Eye (tissue), 1 donor: ENCODE measurements around the gene TH.

Experiments
- DNase-seq: peaks from one replicate; pipeline ENCODE4 v3.0.0-alpha.2; 2015

Gene TH

DNA sequence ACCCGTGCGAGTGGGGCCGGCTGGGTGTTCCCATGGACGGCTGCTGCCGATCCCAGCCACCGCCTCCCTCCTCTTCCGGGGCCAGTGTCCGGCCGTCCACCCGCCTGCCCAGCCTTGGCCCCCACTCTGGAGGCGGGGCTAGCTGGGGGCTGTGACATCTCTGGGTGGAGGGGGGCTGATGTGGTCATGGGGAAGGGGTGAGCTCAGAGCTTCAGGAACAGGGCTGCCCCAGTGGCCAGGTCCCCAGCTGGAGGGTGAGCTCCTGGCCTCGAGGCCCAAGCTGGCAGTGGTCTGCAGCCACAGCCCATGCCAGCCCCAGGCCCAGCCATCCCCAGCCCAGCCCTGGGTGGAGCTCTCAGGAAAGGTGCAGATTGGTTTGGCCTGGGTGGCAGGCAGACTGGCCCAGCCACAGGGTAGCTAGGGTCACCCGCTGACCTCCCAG is 13.3 kb downstream of the TH start:
- DNase-seq, result no peak

DNA sequence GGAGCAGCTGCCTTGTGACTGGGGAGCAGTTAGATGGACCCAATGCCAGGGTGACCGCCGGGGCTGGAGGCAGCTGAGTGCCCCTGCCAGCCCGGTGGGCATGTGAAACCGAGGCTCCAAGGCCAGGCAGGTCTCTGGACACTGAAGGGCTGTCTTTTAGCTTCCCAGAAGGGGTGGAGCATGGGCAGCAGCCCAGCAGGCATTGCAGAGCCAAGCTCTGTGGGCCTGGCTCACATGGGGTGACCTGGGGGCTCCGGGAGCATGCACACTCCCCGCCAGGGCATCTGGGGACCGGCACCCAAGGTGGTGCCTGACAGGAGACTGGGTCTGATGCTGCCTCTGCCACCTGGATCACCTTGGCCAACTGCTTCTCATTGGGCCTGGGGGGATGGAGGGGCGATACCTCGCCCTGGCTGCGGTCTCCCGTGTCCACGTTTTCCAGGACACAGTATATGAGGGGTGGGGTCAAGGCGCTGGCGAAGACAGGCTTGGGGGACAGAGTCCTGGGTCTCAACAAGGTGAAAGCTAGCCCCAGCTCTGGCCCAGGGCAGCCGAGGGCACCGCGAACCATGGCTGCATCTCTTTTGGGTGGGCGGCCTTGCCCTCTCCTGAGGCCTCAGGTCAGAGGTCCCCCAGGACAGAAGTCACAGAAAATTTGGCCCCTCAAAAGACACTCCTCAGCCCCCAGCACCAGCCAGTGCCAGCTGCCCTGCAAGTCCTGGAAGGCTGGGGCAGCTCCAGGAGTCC is 14.1 kb downstream of the TH start:
- DNase-seq, result no peak

DNA sequence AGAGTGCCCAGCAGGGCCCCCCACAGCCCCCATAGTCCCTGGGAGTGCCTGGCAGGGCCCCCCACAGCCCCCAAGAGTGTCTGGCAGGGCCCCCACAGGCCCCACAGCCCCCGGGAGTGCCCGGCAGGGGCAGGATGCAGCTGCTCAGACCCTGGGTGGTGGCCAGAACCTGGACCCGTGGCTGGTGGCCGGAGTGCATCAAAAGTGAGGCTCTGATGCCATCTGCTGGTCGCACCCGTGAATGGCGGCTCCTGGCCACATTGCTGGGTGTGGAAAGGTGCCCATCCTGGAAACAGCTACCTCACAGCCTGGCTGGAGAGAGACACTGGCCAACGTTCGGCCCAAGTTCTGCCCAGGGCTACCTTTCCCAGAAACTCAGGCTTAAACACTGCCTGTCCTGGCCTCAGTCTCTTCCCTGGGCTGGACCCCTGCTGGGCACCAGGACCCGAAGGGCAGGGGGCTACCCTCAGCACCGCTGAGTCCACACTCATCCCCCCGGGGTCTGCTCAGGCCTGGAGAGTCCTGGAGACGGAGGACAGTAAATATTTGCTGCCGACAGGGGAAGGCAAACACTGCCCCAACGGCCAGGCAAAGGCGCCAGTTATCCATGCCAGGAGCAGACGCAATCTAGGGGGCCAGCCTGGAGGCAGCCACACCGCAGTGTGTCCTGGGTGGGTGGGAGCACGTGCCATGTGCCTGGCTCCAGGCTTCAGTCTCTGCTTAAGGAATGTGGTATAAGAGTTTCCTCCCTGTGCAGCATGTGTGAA is 15.0 kb downstream of the TH start:
- peak; percentile 85 for DNase-seq

DNA sequence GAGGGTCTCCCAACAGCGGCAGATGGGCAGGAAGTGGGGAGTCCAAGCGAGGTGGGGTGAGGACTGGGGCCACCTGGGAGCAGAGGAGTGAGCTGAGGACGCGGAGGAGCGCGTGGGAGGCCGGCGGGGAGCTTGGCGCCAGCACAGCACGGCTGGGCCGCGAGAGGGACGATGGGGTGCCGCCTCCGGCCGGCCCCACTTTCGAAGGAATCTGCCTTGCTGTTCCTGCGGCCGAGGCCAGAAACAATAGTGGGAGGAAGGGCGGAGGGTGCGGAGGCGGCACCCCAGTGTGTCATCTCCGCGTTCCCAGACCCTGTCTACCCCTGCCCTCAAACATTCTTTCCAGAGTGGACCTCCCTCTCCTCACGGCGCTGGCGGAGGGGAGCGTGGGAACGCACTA is 16.1 kb downstream of the TH start:
- DNase-seq, result no peak

DNA sequence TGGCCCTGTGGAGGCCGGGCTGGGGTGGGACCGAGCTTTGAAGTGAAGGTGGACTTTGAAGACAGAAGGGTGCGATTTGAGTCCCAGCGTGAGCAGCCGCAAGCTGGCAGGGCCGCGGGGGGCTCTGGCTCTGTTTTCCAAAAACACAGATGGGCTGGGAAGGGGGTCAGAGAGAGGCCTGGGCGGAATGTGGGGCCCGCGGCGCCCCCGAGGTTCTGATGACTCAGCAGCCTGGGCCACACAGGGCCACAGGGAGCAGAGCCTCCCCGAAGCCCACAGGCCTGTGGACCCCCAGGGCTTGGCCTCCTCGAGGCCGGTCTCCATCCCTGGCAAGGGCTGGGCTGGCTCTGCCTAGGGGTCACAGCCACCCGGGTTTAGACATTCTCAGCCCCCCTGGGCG is 16.7 kb downstream of the TH start:
- DNase-seq, result no peak

DNA sequence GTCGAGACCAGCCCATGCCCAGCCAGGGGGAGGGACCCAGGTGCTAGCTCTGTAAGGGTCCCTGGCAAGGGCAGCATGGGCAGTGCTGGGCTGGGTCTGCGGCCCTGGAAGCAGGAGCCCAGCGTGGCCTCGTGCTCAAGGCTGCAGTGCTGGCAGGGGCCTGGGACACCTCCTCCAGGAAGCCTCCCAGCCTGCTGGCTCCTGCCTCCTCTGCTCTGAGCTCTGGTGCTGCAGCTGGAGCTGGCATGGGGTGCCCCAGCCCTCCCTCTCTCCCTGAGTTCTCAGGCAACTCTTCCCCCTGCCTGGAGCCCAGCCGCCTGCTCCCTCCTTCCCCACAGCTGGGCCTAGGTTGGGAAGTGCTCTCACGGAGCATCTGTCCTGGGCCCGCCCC is 17.4 kb downstream of the TH start:
- no peak for DNase-seq

DNA sequence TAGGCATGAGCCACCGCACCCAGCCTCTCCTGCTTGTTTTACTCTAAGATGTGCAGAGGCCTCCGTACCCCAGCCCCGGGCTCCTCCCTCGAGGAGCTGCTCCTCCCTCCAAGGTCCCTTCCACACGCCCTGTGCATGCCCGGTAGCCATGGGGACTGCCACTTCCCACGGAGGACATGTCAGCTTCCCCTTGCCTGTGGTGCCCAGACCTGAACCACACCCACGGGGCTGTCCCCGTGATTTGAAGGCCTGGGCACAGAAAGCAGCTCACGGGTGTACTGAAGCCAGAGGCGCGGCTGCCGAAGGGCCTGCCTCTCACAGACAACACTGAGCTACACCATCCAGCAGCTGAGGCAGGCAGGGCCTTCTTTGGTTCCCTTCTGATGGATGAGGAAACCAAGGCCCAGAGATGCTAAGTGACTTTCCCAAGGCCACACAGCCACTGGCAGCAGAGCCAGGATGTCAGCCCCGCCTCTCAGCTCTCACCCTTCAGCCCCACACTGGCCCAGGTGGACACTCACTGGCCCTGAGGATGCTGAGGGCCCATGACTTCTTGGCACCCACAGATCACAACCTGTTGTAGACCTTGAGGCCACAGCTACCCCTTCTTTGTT is 17.9 kb downstream of the TH start:
- DNase-seq, result no peak

DNA sequence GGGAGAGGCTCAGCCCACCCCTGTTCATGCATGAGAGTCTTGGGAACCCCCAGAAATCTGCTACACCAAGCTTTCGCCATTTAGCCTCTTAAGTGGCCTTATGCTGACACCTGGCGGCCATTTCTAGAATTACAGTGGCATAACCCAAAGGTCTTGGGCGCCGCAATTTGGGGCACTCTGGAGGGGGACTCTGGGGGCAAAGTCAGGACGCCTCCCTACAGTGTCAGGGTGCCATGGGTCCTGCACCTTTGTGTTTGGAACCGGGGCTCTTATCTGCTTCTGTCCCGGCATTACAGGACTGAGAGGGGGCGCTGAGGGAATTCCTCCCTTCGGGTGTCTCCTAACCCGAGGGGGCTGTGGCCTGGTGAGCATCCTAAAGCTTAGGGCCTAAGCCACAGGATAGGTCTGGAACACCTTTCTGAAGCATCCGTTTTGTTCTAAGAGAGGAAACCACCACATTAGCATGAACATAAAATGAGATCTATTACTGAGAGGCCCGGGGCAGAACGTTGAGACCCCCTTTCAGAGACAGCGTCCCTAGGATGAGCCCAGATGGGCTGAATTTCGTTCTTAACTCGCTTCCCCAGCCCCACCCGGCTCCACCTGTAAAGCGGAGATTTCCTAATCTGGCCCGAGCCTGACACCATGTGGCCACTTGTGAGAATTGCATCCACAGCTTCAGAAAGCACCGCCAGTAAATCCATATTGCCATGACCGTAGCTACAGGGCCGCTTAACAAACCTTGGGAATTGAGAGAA is 19.9 kb downstream of the TH start:
- peak; percentile 95 for DNase-seq

DNA sequence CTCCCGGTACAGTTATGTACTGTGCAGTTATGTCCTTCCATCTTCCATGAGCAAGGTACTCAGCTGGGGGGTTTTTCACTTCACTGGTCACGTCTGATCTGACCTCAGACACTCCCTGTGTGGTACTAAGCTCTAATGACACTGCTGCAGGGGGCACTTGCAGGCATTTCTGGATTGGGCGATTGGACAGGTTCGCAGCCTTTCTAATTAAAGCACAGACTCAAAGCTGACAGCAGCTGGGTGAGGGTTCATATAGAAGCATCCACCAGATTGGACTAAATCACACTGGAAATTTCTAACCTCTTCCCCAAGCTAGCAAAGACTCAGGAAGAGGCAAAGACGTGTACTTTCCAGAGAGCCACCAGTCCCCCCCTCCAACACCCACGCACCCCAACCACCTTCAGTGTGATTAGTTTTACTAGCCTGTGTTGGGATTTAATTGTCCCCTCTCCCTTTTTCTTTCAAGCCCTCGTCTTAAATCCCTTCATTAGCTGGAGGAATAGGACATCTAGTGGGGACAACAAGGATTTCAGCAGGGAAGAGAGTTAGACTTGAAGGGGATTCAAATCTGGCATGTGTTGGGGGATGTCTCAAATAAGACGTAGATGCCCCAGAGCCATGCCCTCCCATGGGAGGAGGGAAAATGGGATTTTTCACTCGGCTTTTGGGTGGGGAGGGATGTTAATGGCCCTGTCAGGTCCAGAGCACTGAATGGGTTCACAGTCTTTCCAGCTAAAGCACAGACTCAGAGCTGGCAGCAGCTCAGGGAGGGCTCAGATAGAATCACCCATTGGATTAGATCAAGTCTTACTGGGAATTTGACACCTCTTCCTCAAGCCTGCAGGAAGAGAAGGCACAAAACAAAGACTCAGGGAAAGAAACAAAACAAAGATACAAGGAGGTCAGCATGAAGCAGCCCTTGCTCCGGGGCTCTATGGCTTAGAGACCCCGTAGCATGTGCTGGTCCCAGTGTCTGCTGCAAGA is 21.5 kb downstream of the TH start:
- peak; percentile 92 for DNase-seq

DNA sequence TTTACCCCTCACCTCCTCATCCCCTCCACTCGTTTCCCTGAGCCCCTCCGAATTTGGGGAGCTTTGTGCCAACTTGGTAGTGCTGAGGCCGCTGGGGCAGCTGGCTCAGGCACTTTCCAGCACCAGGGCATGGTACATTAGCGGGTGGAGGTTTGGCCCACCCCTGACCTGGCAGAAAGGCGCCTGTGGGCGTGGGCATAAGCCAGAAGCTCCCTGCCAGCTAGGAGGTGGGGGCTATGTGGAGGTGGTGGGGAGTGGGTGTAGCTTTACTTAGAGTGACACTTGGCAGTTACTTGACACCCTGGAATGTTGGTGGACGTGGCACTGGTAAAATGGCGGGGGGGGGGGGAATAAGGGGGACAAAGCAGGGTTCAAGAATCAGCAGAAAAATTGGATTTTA is 22.2 kb downstream of the TH start:
- no peak for DNase-seq

DNA sequence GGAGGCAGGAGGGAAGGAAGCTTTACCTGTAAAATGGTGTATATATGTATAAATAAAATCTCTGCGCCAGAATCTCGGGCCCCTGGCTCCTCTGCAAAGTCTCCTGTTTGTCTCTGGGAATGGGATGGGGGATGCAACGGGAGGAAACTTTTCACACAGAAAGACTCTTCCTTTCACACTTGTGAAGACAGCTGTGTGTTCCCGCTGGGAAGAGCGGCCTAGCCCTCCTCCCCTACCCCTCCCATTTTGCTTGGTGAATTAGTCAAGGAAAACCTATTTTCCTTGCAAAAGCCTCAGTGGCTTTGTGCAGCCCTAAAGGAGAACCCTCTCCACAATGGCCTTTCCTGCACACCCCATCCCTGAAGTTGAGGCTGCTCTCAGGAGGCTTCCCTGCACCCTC is 23.0 kb downstream of the TH start:
- DNase-seq, result no peak

DNA sequence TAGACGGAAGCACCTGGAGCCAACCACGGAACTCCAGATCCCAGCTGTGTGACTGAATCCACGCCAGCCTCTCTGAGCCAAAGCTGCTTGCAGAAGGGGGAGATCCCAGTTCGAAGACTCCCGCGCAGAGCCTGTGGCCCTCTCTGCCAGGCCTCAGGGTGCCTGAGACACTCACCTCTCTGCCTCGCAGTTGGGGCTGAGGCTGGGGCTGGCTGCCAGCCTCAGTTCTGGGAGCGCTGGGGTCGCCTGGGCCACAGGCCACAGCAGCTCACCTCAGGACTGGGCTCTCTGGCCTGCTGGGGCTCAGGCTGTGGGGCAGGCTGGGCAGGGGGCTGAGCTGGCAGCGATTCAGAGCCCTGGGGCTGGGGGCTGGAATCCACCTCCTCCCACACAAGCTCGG is 24.2 kb downstream of the TH start:
- DNase-seq, result no peak

DNA sequence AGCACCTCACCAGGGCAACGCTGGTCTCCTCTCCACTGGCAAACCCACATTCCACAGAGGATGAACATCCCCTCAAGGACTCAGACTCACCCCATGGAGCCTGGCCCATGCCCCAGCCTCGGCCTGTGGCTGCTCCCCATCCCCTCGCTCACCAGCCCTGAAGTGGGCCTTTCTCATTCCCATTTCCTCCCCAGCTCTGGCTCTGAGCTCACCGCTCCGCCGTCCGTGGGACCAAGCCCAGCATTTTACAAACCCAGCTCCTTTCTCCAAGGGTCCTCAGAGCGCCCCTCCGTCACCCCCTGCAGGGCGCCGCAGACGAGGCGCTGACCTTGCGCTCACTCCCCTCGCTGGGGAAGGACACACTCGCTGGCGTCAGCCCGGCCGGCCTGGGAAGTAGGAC is 25.6 kb downstream of the TH start:
- no peak for DNase-seq

DNA sequence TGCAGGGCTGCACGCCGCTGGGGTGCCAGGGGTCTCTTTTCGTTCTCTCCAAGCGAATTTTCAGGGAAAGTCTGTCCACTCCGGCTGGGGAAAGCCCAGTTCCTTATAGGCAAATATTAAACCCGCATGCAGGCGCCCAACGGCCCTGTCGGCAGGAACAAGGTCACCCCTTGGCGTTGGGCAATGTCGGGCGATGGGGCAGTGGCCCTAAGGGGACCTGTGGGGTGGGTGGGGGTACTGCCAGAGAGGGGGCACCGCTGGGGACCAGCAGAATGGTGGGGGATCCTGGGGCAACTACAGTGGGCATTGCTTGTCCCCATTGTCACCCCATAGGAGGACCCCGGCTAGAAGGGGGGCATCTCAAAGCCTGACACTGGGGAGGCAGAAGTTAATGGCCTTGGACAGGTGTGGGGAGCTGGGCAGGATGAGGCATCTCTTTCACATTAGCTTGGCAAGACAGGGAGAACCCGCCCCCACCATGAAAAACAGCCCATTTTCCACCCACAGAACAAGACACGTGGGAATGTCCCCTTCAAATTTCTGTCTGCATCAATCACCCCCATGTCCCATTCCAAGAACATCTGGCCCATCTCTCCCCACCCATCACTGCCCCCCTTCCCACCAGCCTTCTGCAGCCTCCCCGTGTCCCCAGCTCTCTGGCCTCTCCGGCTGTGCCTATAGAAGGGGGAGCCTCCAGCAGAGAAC is 26.9 kb downstream of the TH start:
- DNase-seq, result no peak

DNA sequence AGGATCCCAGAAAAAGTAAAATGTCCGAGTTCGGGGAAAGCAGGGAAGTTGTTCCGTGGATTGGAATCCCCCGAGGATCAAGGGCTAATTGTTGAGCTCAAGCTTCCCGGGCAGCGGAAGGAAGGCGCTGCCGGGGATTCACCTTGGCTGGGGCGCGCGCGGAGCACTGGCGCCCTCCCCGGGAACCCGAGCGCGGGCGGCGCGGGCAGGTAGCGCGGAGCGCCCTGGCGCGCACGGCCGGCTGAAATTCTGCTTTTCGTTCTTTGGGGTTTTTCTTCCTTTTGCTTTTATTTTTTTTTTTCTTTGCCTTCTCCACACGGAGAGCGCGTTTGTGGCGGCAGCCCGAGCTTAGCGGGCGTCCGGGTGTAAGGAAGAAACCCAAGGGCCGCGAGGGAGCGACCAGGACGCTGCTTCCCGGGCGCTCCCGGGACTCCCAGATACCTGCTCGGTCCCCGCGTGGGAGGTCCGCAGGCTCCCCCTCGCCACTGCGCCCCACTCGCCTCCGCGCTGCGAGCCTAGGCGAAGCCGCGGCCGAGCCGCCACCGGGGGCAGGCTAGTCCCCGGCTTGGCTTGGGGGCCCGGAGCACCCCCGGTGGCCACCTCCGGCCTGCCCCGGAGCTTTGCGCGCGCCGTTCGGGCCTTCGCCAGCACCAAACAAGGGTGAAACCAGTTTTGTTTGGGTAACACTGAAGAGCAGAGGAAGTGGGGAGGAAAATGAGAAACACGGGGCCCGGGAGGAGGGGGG is 27.6 kb downstream of the TH start:
- peak; percentile 59 for DNase-seq

DNA sequence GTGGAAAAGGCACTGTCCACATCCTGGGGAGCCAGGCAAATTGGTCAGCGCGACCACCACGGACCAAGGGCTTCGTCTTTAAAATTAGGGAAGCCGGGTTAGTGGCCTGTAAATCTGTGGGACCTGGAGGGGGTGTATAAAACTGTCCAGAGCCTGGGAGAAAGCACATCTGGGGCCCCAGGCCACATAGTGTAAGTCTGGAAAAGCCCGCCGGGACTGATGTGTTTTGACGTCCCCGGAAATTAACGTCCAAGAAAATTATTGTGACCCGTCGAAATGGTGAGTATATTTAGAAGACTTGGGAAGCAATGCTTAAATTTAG is 28.2 kb downstream of the TH start:
- DNase-seq, result peak; percentile 61

DNA sequence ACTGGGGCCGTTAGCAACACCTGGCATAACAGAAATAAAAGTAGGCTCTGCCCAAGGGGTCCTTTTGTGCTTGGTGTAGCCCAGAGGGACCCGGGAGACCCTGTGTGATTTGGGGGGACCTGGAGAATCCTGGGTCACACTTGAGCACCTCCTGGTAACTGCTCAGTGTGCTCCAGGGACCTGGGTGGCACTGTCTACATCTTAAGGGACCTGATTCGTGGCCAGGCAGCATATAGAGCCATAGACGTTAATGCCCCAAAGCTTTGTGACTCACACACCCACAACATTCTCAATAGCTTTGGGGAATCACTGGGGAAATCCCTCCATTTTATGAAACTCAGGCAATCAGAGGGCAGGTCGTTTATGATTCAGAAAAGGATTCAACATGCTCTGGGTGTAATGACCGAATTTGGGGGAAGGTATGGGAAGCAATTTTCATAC is 28.8 kb downstream of the TH start:
- DNase-seq, result peak; percentile 33

DNA sequence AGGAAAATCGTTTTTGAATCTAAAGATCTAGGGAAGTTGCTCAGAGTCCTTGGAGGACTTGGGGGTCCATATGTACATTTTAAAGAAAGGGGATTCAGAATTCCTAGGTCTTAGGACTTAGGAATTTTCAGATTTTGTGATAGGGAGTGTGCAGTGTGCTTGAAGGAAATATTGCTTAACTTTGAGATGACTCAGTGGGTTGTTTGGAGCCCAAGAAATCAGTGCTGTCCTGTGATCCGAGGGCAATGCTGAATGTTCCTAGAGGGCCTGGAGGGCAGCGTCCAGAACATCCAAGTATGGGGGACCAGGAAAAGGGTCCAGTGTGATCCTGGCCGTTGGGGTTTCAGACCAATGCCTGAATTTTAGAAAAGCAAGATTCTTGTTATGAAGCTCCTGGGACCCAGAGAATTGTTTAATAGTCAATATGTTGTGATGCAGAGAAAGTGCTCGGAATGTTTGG is 29.3 kb downstream of the TH start:
- DNase-seq, result peak; percentile 32

DNA sequence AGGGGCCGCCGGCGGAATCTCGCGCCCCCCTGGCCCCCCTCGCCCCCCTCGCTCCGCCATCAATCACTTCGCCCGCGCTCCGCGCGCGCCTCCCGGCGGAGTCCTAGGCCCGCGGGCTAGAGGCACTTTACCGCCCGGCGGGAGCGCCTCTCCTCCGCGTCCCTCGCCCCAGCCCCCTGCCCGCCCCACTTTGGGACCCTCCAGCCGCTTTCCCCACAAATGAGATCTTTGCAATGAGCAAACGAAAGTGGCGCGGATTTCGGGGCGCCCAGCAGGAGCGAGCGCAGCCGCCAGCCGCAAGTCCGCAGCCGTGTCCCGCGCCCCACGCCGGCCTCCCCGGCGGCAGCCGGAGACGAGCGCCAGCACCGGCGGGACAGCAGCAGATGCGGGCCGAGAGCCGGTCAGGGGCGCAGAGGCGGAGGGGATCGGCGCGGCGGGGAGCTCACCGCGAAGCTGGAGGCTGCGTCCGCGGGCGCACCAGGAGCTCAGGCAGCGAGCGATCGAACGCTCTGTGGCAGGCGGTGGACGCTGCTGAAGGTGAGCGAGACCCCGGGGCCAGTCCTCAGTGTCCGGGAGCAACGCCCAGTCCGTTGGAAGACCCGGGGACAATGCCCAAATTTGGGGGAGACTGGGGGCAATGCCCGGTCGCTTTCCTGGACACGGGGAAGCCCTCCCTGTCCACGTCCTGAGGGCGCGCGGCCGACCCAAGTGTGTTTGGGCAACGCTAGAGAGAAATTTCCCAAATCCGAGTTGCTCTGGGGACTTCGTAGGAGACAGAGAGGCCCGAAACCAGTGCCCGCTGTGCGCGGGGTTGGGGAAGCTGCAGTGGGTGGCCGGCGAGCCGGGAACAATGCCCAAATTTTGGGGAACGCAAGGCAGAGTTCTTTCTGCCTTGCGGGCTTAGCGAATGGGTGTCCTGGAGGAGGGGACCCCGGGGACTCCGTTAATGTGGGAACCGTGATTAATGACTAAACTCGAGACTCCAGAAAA is 30.9 kb downstream of the TH start:
- DNase-seq, result peak; percentile 68
